A673 (cell line): ENCODE data around the gene LRP4. TPM values are rescaled to one million over a fixed set of nuclear protein-coding genes. Genes with fewer than 3 reads are reported as not detected.

Experiments used
- BruUV-seq: library from RNA; stranded (reverse); fragments of 400-500 nt; replicated peaks from 2 replicates; lab custom pipeline; 2021; lab: Mats Ljungman, UMichigan
- CTCF ChIA-PET: fragments of 300-600 bp; sonication (Branson Sonifier 250); formaldehyde crosslinking; loops from one replicate; lab custom pipeline; 2022; ENCODE audit warnings: antibody characterized with exemption; lab: Charles Lee
- POLR2A ChIA-PET: fragments of 300-600 bp; sonication (Branson Sonifier 250); formaldehyde crosslinking; loops from one replicate; lab custom pipeline; 2022; ENCODE audit warnings: antibody characterized with exemption; ENCODE audit not compliant: low non-redundant PET; lab: Charles Lee
- DNase-seq: peaks from one replicate; pipeline ENCODE4 v3.0.0-alpha.2; 2015; ENCODE audit warnings: low spot score
- H3K27ac ChIP-seq: fragments of 200-600 bp; sonication (generic); 2 replicates; pipeline ENCODE4 v1.5.1; 2016; ENCODE audit warnings: mixed run types, low read depth, mild to moderate bottlenecking, mixed read lengths, antibody characterized with exemption, low read length; ENCODE audit not compliant: poor library complexity, severe bottlenecking
- H3K27me3 ChIP-seq: fragments of 200-600 bp; sonication (generic); replicated peaks from 2 replicates; pipeline ENCODE4 v1.6.1; 2017; ENCODE audit warnings: mixed run types, low read depth, mild to moderate bottlenecking, mixed read lengths, antibody characterized with exemption, low read length; ENCODE audit not compliant: insufficient read depth, poor library complexity
- H3K36me3 ChIP-seq: fragments of 200-600 bp; sonication (generic); 2 replicates; pipeline ENCODE4 v1.6.1; 2016; ENCODE audit warnings: mixed run types, mild to moderate bottlenecking, mixed read lengths, antibody characterized with exemption, low read length; ENCODE audit not compliant: insufficient read depth, poor library complexity, severe bottlenecking
- H3K4me1 ChIP-seq: fragments of 200-600 bp; sonication (generic); 2 replicates; pipeline ENCODE4 v1.6.1; 2017; ENCODE audit warnings: mixed run types, mild to moderate bottlenecking, mixed read lengths, antibody characterized with exemption, low read length; ENCODE audit not compliant: insufficient read depth, poor library complexity, severe bottlenecking
- H3K4me3 ChIP-seq: fragments of 200-600 bp; sonication (generic); 2 replicates; pipeline ENCODE4 v1.5.1; 2016; ENCODE audit warnings: low read depth, mixed run types, mild to moderate bottlenecking, mixed read lengths, low read length; ENCODE audit not compliant: poor library complexity, severe bottlenecking
- H3K9me3 ChIP-seq: fragments of 200-600 bp; sonication (generic); 2 replicates; pipeline ENCODE4 v1.6.1; 2016; ENCODE audit warnings: mixed run types, low read depth, mild to moderate bottlenecking, mixed read lengths, antibody characterized with exemption, low read length; ENCODE audit not compliant: poor library complexity, severe bottlenecking
- EZH2 ChIP-seq: fragments of 200-600 bp; sonication (generic); IDR thresholded peaks from 2 replicates; pipeline ENCODE4 v1.6.1; 2017; ENCODE audit warnings: borderline replicate concordance, low read depth, mild to moderate bottlenecking, mixed read lengths, antibody characterized with exemption, low read length; ENCODE audit not compliant: poor library complexity, severe bottlenecking
- intact Hi-C: fragments of 100-400 bp; cut with micrococcal nuclease; formaldehyde crosslinking; loops from one replicate; pipeline ENCODE4 v1.10.0; 2022; ENCODE audit not compliant: unreplicated experiment
- total RNA-seq: library from RNA; stranded (reverse); gene quantifications from 2 replicates; pipeline ENCODE4 v1.2.3, GENCODE V29; 2021
- TF ChIP-seq, protein P1 (sequence below): fragments of 300-800, 200-600 bp; sonication (generic); conservative IDR thresholded peaks from 2 replicates; pipeline ENCODE4 v1.5.1; 2017; ENCODE audit warnings: low read depth, mild to moderate bottlenecking, antibody characterized with exemption, low read length, moderate library complexity, mixed read lengths

Gene LRP4
- total RNA-seq, 1 experiment from 2014 or later, result 31.8 TPM

DNA sequence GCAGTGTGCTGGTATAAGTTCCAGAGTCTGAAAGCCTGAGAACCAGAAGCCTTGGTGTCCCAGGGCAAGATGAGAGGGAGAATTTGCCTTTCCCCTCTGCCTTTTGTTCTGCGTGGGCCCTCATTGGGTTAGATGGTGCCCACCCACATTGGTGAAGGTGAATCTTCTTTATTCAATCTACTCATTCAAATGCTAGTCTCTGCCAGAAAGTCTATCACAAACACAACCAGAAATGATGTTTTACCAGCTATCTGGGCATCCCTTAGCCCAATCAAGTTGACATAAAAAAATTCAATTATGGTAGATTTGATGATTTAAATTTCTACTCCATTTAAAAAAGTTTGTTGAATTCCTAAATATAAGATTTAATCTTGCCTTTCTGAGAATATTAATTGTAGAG is 40.4 kb upstream of the LRP4 start:
- intact Hi-C loops, result no loop called here
- no peak for DNase-seq
- BruUV-seq, result no TSS peak
- peaks cover 3% of the 10 kb centered on the region for H3K36me3 ChIP-seq
- POLR2A ChIA-PET, result no interaction called here
- H3K27ac ChIP-seq, result no peak overlapping the region
- CTCF ChIA-PET, result no interaction called here
- no peak overlapping the region for H3K4me3 ChIP-seq
- no peaks in the 10 kb centered on the region for H3K27me3 ChIP-seq
- H3K4me1 ChIP-seq, result no peaks in the 10 kb centered on the region
- TF ChIP-seq EZH2, result no peak
- H3K9me3 ChIP-seq, result peaks cover 10% of the 10 kb centered on the region

DNA sequence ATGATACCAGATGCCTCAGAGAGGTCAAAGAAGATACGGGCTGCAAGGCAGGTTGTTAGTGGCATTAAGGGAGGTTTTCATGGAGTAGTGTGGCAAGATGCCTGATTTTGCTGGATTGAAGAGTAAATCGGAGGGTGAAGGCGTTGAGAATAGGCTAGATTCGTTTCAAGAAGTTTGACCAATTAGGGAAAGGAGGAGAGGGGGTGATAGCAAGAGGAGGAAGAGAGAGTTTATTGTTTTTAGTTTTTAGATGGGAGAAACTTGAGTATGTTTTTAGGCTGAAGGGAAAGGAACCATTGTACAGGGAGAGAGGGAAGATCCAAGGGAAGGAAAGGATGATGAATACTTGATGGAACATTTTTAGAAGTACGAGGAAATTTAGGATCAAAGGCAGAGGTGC is 34.7 kb upstream of the LRP4 start:
- BruUV-seq, result no TSS peak
- TF ChIP-seq, protein P1, sequence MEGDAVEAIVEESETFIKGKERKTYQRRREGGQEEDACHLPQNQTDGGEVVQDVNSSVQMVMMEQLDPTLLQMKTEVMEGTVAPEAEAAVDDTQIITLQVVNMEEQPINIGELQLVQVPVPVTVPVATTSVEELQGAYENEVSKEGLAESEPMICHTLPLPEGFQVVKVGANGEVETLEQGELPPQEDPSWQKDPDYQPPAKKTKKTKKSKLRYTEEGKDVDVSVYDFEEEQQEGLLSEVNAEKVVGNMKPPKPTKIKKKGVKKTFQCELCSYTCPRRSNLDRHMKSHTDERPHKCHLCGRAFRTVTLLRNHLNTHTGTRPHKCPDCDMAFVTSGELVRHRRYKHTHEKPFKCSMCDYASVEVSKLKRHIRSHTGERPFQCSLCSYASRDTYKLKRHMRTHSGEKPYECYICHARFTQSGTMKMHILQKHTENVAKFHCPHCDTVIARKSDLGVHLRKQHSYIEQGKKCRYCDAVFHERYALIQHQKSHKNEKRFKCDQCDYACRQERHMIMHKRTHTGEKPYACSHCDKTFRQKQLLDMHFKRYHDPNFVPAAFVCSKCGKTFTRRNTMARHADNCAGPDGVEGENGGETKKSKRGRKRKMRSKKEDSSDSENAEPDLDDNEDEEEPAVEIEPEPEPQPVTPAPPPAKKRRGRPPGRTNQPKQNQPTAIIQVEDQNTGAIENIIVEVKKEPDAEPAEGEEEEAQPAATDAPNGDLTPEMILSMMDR, result no peak
- TF ChIP-seq EZH2, result no peak
- Histone ChIP-seq H3K27me3 (no peaks in the 10 kb centered on the region), H3K27ac (no peak overlapping the region), H3K9me3 (no peaks in the 10 kb centered on the region), H3K4me1 (no peaks in the 10 kb centered on the region), H3K36me3 (no peaks in the 10 kb centered on the region), H3K4me3 (no peak overlapping the region)
- ChIA-PET POLR2A (no interaction called here), CTCF (no interaction called here)
- intact Hi-C loops, result no loop called here
- DNase-seq, result no peak

DNA sequence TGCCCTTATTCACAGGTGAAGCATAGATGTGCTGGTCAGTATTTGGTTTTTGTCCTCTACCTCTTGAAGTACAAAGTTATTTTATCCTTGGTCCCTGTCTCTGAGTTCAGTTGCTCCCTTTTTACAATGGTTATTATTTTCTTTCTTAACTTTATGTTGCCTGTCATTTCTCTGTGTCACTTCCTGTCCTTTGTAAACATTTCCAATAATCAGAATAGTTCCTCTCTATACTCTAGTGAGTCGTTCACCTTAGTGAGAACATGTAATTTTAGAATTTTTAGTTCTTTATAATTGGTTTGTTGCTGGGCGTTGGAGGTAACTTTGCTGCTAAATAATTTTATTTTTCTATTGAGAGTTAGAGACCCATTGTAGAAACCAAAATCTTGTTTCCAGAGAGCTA is 34.2 kb upstream of the LRP4 start:
- Histone ChIP-seq H3K4me3 (no peak overlapping the region), H3K27ac (no peak overlapping the region), H3K27me3 (no peaks in the 10 kb centered on the region), H3K36me3 (no peaks in the 10 kb centered on the region), H3K9me3 (no peaks in the 10 kb centered on the region), H3K4me1 (no peaks in the 10 kb centered on the region)
- no peak for DNase-seq
- TF ChIP-seq, protein P1, result no peak
- ChIA-PET POLR2A (no interaction called here), CTCF (no interaction called here)
- intact Hi-C loops, result no loop called here
- no TSS peak for BruUV-seq

DNA sequence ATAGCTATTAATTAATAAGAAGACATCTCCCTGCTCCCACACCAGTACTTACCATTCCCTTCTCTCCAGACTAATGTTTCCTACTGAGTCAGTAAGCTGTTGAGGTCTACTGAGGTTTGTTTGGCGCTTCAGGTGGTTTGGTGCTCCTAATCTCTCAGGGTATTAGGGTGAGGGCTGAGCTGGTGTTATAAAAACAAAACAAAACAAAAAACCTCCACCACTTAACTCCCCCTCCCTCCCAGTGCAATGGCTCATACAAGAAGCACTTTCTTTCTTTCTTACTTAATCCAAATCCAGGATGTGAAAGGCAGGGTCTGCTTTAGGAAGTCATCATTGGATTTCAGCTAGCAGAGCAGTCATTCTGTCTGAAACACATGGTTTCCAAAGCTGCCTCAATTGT is 33.5 kb upstream of the LRP4 start:
- Histone ChIP-seq H3K4me3 (no peak overlapping the region), H3K9me3 (no peaks in the 10 kb centered on the region), H3K36me3 (no peaks in the 10 kb centered on the region), H3K4me1 (peaks cover 4% of the 10 kb centered on the region), H3K27me3 (no peaks in the 10 kb centered on the region), H3K27ac (no peak overlapping the region)
- no TSS peak for BruUV-seq
- POLR2A ChIA-PET, result no interaction called here
- CTCF ChIA-PET, result no interaction called here
- no peak for TF ChIP-seq EZH2
- DNase-seq, result no peak
- intact Hi-C loops, result no loop called here
